Measurements from ENCODE around the gene PLEKHG4.

Gene PLEKHG4

GRCh38 chr16:67237396-67238277, 41.7 kb upstream of the PLEKHG4 start:
- H3K27ac ChIP-seq (ENCODE audit: insufficient read depth, low read length, poor library complexity, severe bottlenecking) = peak overlapping the region; percentile 7
- H3K4me1 ChIP-seq (ENCODE audit: control insufficient read depth, insufficient read depth, low read length, poor library complexity, severe bottlenecking) = peaks cover 7% of the 10 kb centered on the region
- H3K4me3 ChIP-seq (ENCODE audit: insufficient read depth, low read depth, low read length, poor library complexity, severe bottlenecking) = no peak overlapping the region
- no peaks in the 10 kb centered on the region for H3K27me3 ChIP-seq (replicated peaks; ENCODE audit: control insufficient read depth, insufficient read depth, low read length, poor library complexity, severe bottlenecking)
- H3K9me3 ChIP-seq (ENCODE audit: control insufficient read depth, low read length) = no peaks in the 10 kb centered on the region
- peaks cover 33% of the 10 kb centered on the region for H3K36me3 ChIP-seq (ENCODE audit: control insufficient read depth, insufficient read depth, low read length)
- DNase-seq = no peak

- Histone ChIP-seq H3K36me3 (ENCODE audit: control insufficient read depth, insufficient read depth, low read length) (peaks cover 33% of the 10 kb centered on the region), H3K4me1 (ENCODE audit: control insufficient read depth, insufficient read depth, low read length, poor library complexity, severe bottlenecking) (peaks cover 7% of the 10 kb centered on the region)
Measured at GRCh38 chr16:67238278-67238575, 41.1 kb upstream of the PLEKHG4 start.

GRCh38 chr16:67238806-67239470, 40.4 kb upstream of the PLEKHG4 start:
- Histone ChIP-seq H3K36me3 (ENCODE audit: control insufficient read depth, insufficient read depth, low read length) (peaks cover 32% of the 10 kb centered on the region), H3K27me3 (replicated peaks; ENCODE audit: control insufficient read depth, insufficient read depth, low read length, poor library complexity, severe bottlenecking) (no peaks in the 10 kb centered on the region), H3K9me3 (ENCODE audit: control insufficient read depth, low read length) (no peaks in the 10 kb centered on the region), H3K27ac (ENCODE audit: insufficient read depth, low read length, poor library complexity, severe bottlenecking) (no peak overlapping the region), H3K4me1 (ENCODE audit: control insufficient read depth, insufficient read depth, low read length, poor library complexity, severe bottlenecking) (peaks cover 14% of the 10 kb centered on the region), H3K4me3 (ENCODE audit: insufficient read depth, low read depth, low read length, poor library complexity, severe bottlenecking) (no peak overlapping the region)
- no peak for DNase-seq

More at GRCh38 chr16:67238278-67238575, 41.1 kb upstream of the PLEKHG4 start:
- Histone ChIP-seq H3K27ac (ENCODE audit: insufficient read depth, low read length, poor library complexity, severe bottlenecking) (no peak overlapping the region), H3K9me3 (ENCODE audit: control insufficient read depth, low read length) (no peaks in the 10 kb centered on the region), H3K27me3 (replicated peaks; ENCODE audit: control insufficient read depth, insufficient read depth, low read length, poor library complexity, severe bottlenecking) (no peaks in the 10 kb centered on the region), H3K4me3 (ENCODE audit: insufficient read depth, low read depth, low read length, poor library complexity, severe bottlenecking) (no peak overlapping the region)
- DNase-seq = no peak

GRCh38 chr16:67240506-67240905, 38.8 kb upstream of the PLEKHG4 start:
- no peak for DNase-seq
- no peaks in the 10 kb centered on the region for H3K9me3 ChIP-seq (ENCODE audit: control insufficient read depth, low read length)
- no peaks in the 10 kb centered on the region for H3K27me3 ChIP-seq (replicated peaks; ENCODE audit: control insufficient read depth, insufficient read depth, low read length, poor library complexity, severe bottlenecking)
- H3K4me3 ChIP-seq (ENCODE audit: insufficient read depth, low read depth, low read length, poor library complexity, severe bottlenecking) = no peak overlapping the region
- H3K4me1 ChIP-seq (ENCODE audit: control insufficient read depth, insufficient read depth, low read length, poor library complexity, severe bottlenecking) = peaks cover 27% of the 10 kb centered on the region
- H3K36me3 ChIP-seq (ENCODE audit: control insufficient read depth, insufficient read depth, low read length) = peaks cover 23% of the 10 kb centered on the region
- no peak overlapping the region for H3K27ac ChIP-seq (ENCODE audit: insufficient read depth, low read length, poor library complexity, severe bottlenecking)

- no peak overlapping the region for H3K4me3 ChIP-seq (ENCODE audit: insufficient read depth, low read depth, low read length, poor library complexity, severe bottlenecking)
- H3K27ac ChIP-seq (ENCODE audit: insufficient read depth, low read length, poor library complexity, severe bottlenecking) = peak overlapping the region; percentile 28
- no peaks in the 10 kb centered on the region for H3K27me3 ChIP-seq (replicated peaks; ENCODE audit: control insufficient read depth, insufficient read depth, low read length, poor library complexity, severe bottlenecking)
- H3K9me3 ChIP-seq (ENCODE audit: control insufficient read depth, low read length) = no peaks in the 10 kb centered on the region
- DNase-seq = no peak
- H3K36me3 ChIP-seq (ENCODE audit: control insufficient read depth, insufficient read depth, low read length) = peaks cover 23% of the 10 kb centered on the region
- peaks cover 28% of the 10 kb centered on the region for H3K4me1 ChIP-seq (ENCODE audit: control insufficient read depth, insufficient read depth, low read length, poor library complexity, severe bottlenecking)
Measured at GRCh38 chr16:67241008-67241900, 38.1 kb upstream of the PLEKHG4 start.

GRCh38 chr16:67242138-67242730, 37.1 kb upstream of the PLEKHG4 start:
- H3K27ac ChIP-seq (ENCODE audit: insufficient read depth, low read length, poor library complexity, severe bottlenecking) = peak overlapping the region; percentile 49
- DNase-seq = no peak
- H3K4me3 ChIP-seq (ENCODE audit: insufficient read depth, low read depth, low read length, poor library complexity, severe bottlenecking) = no peak overlapping the region
- no peaks in the 10 kb centered on the region for H3K9me3 ChIP-seq (ENCODE audit: control insufficient read depth, low read length)
- no peaks in the 10 kb centered on the region for H3K27me3 ChIP-seq (replicated peaks; ENCODE audit: control insufficient read depth, insufficient read depth, low read length, poor library complexity, severe bottlenecking)
- H3K36me3 ChIP-seq (ENCODE audit: control insufficient read depth, insufficient read depth, low read length) = peaks cover 19% of the 10 kb centered on the region
- H3K4me1 ChIP-seq (ENCODE audit: control insufficient read depth, insufficient read depth, low read length, poor library complexity, severe bottlenecking) = peaks cover 32% of the 10 kb centered on the region

GRCh38 chr16:67243481-67243880, 35.9 kb upstream of the PLEKHG4 start:
- Histone ChIP-seq H3K27ac (ENCODE audit: insufficient read depth, low read length, poor library complexity, severe bottlenecking) (peak overlapping the region; percentile 92), H3K27me3 (replicated peaks; ENCODE audit: control insufficient read depth, insufficient read depth, low read length, poor library complexity, severe bottlenecking) (no peaks in the 10 kb centered on the region), H3K4me1 (ENCODE audit: control insufficient read depth, insufficient read depth, low read length, poor library complexity, severe bottlenecking) (peaks cover 41% of the 10 kb centered on the region), H3K36me3 (ENCODE audit: control insufficient read depth, insufficient read depth, low read length) (peaks cover 8% of the 10 kb centered on the region), H3K4me3 (ENCODE audit: insufficient read depth, low read depth, low read length, poor library complexity, severe bottlenecking) (no peak overlapping the region), H3K9me3 (ENCODE audit: control insufficient read depth, low read length) (no peaks in the 10 kb centered on the region)
- DNase-seq = no peak

GRCh38 chr16:67244387-67245185, 34.7 kb upstream of the PLEKHG4 start:
- DNase-seq = peak; percentile 79 to 83 (median 80)
- peak overlapping the region; percentile 14 for H3K4me3 ChIP-seq (ENCODE audit: insufficient read depth, low read depth, low read length, poor library complexity, severe bottlenecking)
- H3K36me3 ChIP-seq (ENCODE audit: control insufficient read depth, insufficient read depth, low read length) = peaks cover 2% of the 10 kb centered on the region

GRCh38 chr16:67245186-67245585, 34.1 kb upstream of the PLEKHG4 start:
- Histone ChIP-seq H3K4me1 (ENCODE audit: control insufficient read depth, insufficient read depth, low read length, poor library complexity, severe bottlenecking) (peaks cover 51% of the 10 kb centered on the region), H3K27ac (ENCODE audit: insufficient read depth, low read length, poor library complexity, severe bottlenecking) (peak overlapping the region; percentile 92)

More at GRCh38 chr16:67244387-67245185, 34.7 kb upstream of the PLEKHG4 start:
- Histone ChIP-seq H3K27me3 (replicated peaks; ENCODE audit: control insufficient read depth, insufficient read depth, low read length, poor library complexity, severe bottlenecking) (no peaks in the 10 kb centered on the region), H3K27ac (ENCODE audit: insufficient read depth, low read length, poor library complexity, severe bottlenecking) (peak overlapping the region; percentile 92), H3K4me1 (ENCODE audit: control insufficient read depth, insufficient read depth, low read length, poor library complexity, severe bottlenecking) (peaks cover 51% of the 10 kb centered on the region), H3K9me3 (ENCODE audit: control insufficient read depth, low read length) (no peaks in the 10 kb centered on the region)

More at GRCh38 chr16:67245186-67245585, 34.1 kb upstream of the PLEKHG4 start:
- H3K9me3 ChIP-seq (ENCODE audit: control insufficient read depth, low read length) = no peaks in the 10 kb centered on the region
- no peak for DNase-seq
- no peaks in the 10 kb centered on the region for H3K36me3 ChIP-seq (ENCODE audit: control insufficient read depth, insufficient read depth, low read length)
- H3K27me3 ChIP-seq (replicated peaks; ENCODE audit: control insufficient read depth, insufficient read depth, low read length, poor library complexity, severe bottlenecking) = peaks cover 3% of the 10 kb centered on the region
- H3K4me3 ChIP-seq (ENCODE audit: insufficient read depth, low read depth, low read length, poor library complexity, severe bottlenecking) = peak overlapping the region; percentile 14
